Measurements from ENCODE around the gene DDI1.

- TF ChIP-seq, protein P1, sequence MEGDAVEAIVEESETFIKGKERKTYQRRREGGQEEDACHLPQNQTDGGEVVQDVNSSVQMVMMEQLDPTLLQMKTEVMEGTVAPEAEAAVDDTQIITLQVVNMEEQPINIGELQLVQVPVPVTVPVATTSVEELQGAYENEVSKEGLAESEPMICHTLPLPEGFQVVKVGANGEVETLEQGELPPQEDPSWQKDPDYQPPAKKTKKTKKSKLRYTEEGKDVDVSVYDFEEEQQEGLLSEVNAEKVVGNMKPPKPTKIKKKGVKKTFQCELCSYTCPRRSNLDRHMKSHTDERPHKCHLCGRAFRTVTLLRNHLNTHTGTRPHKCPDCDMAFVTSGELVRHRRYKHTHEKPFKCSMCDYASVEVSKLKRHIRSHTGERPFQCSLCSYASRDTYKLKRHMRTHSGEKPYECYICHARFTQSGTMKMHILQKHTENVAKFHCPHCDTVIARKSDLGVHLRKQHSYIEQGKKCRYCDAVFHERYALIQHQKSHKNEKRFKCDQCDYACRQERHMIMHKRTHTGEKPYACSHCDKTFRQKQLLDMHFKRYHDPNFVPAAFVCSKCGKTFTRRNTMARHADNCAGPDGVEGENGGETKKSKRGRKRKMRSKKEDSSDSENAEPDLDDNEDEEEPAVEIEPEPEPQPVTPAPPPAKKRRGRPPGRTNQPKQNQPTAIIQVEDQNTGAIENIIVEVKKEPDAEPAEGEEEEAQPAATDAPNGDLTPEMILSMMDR (IDR thresholded peaks at IDR 0.05) = no peak
- no peak for TF ChIP-seq POLR2AphosphoS5 (IDR thresholded peaks at IDR 0.05)
Measured at GRCh38 chr11:104001561-104002056, 34.8 kb upstream of the DDI1 start.
